ENCODE data around the gene SPRY4. TPM values are rescaled to one million over a fixed set of nuclear protein-coding genes. Genes with fewer than 3 reads are reported as not detected.
A peak's percentile ranks its signal among the peaks of the same experiment; 100 is the strongest.

The SPRY4 gene
- total RNA-seq, 1 donor from 2014 or later, result 15.6 TPM

DNA sequence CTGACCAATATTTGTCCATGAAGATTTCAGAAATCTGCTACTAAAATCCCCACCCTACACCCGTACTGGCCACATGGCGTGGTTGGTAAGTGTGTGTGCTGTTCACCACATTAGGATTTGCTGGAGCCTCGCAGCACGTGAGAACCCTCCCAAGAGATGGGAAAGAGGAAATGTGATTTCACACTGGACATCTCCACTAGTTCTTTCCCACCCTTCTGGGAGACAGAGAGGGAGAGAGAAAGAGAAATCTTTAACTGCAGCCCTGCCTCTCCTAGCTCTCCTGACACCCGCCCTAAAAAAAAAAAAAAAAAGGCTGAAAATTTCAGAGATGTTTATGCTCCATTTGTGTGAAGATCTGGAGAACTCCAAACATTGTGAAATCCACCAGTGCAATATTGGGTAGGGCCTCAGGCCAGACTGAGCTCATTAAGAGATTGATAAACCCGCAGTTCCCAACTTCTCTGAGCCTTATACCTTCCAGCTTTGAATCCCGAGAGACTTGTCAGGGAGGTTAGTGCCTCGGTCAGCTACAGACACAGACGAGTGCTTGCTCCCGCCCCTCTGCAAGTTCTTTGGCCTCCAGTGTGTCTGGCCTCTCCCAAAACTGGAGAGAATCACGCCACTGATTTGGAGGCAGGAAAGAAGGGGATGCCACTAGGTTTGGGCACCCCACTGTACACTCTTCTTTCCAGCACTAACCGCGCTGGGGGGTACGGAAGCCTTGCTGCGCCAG lies 1.9 kb downstream of the SPRY4 start:
- DNase-seq (ENCODE audit: extremely low spot score, unreplicated experiment), result no peak
- Mint-ChIP-seq H3K4me1 (ENCODE audit: unreplicated experiment) (peaks cover 80% of the 10 kb centered on the region), H3K9me3 (ENCODE audit: unreplicated experiment) (no peaks in the 10 kb centered on the region), H3K27me3 (ENCODE audit: unreplicated experiment) (no peaks in the 10 kb centered on the region), H3K27ac (ENCODE audit: unreplicated experiment) (peak overlapping the region; percentile 95), H3K4me3 (ENCODE audit: unreplicated experiment) (peak overlapping the region; percentile 91), H3K36me3 (ENCODE audit: unreplicated experiment) (no peaks in the 10 kb centered on the region)
- TF ChIP-seq, protein P1, sequence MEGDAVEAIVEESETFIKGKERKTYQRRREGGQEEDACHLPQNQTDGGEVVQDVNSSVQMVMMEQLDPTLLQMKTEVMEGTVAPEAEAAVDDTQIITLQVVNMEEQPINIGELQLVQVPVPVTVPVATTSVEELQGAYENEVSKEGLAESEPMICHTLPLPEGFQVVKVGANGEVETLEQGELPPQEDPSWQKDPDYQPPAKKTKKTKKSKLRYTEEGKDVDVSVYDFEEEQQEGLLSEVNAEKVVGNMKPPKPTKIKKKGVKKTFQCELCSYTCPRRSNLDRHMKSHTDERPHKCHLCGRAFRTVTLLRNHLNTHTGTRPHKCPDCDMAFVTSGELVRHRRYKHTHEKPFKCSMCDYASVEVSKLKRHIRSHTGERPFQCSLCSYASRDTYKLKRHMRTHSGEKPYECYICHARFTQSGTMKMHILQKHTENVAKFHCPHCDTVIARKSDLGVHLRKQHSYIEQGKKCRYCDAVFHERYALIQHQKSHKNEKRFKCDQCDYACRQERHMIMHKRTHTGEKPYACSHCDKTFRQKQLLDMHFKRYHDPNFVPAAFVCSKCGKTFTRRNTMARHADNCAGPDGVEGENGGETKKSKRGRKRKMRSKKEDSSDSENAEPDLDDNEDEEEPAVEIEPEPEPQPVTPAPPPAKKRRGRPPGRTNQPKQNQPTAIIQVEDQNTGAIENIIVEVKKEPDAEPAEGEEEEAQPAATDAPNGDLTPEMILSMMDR (IDR thresholded peaks at IDR 0.05), result no peak

DNA sequence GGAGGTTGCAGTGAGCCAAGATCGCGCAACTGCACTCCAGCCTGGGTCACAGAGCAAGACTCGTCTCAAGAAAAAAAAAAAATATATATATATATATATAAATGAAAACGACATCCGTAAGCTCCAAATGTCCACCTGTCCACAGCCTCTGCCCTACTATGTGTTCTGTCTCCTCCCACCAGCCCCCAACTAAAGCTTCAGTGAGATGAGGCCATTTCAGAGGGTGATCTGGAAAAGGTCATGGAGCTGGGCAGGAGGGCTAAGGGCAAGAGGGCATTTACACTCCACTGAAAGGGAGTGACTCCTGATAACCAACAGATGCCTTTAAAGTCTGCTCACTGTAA lies 2.4 kb downstream of the SPRY4 start:
- Mint-ChIP-seq H3K9me3 (ENCODE audit: unreplicated experiment) (no peaks in the 10 kb centered on the region), H3K27ac (ENCODE audit: unreplicated experiment) (peak overlapping the region; percentile 95), H3K4me3 (ENCODE audit: unreplicated experiment) (peak overlapping the region; percentile 91), H3K4me1 (ENCODE audit: unreplicated experiment) (peaks cover 77% of the 10 kb centered on the region), H3K36me3 (ENCODE audit: unreplicated experiment) (no peaks in the 10 kb centered on the region), H3K27me3 (ENCODE audit: unreplicated experiment) (no peaks in the 10 kb centered on the region)
- TF ChIP-seq, protein P1 (IDR thresholded peaks at IDR 0.05), result no peak
- no peak for DNase-seq (ENCODE audit: extremely low spot score, unreplicated experiment)

DNA sequence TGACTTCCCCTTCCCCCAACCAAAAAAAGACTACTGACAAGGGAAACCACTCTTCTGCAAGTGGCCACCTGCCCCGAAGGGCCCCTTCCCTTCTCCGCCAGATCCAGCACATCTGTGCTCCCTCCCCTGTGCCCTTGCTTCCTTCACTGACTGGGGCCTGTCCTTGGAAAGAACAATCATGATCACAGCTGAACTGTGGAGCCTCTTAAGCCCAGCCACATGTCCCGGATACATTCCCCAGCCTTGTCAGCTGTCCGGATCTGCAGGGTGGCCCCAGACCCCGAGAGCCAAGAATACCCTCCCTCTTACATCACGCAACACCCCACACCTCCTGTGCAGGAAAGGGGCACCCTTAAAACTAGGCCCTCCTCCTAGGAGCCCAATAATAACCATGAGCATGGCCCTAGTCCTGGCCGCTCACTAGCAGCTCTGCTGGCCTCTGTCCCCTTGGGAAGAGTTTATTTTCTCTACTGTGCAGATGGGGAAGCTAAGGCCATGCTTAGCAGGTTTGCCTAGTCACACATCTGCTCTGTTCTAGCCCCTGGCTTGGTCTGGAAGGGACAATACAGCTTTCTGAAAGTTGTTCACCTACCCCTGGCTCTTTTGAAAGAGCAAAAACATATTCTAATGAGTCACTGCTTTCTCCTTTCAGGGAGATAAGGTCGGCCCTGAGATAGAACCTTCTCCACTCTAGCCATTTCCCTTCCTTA lies 3.8 kb downstream of the SPRY4 start:
- Mint-ChIP-seq H3K36me3 (ENCODE audit: unreplicated experiment) (no peaks in the 10 kb centered on the region), H3K4me1 (ENCODE audit: unreplicated experiment) (peaks cover 76% of the 10 kb centered on the region), H3K27ac (ENCODE audit: unreplicated experiment) (peak overlapping the region; percentile 3), H3K27me3 (ENCODE audit: unreplicated experiment) (no peaks in the 10 kb centered on the region), H3K4me3 (ENCODE audit: unreplicated experiment) (peak overlapping the region; percentile 56), H3K9me3 (ENCODE audit: unreplicated experiment) (no peaks in the 10 kb centered on the region)
- TF ChIP-seq, protein P1 (IDR thresholded peaks at IDR 0.05), result no peak
- DNase-seq (ENCODE audit: extremely low spot score, unreplicated experiment), result no peak

DNA sequence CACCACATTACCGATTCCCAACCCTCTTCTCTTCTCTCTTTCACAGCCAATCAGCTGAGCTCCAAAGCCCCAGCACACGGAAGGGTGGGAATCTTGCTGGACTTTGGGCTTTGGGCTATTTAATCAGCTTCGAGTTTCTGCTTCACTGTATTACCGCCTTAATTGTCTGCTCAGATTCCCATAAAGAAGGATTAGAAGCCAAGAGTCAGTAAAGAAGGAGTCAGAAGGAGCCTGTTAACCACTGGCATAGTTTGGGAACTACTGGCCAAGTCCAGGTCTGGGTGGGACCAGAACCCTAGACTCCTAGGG lies 4.4 kb downstream of the SPRY4 start:
- TF ChIP-seq, protein P1 (IDR thresholded peaks at IDR 0.05), result no peak
- Mint-ChIP-seq H3K4me1 (ENCODE audit: unreplicated experiment) (peaks cover 76% of the 10 kb centered on the region), H3K9me3 (ENCODE audit: unreplicated experiment) (no peaks in the 10 kb centered on the region), H3K27me3 (ENCODE audit: unreplicated experiment) (no peaks in the 10 kb centered on the region), H3K36me3 (ENCODE audit: unreplicated experiment) (no peaks in the 10 kb centered on the region), H3K4me3 (ENCODE audit: unreplicated experiment) (peak overlapping the region; percentile 56), H3K27ac (ENCODE audit: unreplicated experiment) (peak overlapping the region; percentile 17)
- no peak for DNase-seq (ENCODE audit: extremely low spot score, unreplicated experiment)

DNA sequence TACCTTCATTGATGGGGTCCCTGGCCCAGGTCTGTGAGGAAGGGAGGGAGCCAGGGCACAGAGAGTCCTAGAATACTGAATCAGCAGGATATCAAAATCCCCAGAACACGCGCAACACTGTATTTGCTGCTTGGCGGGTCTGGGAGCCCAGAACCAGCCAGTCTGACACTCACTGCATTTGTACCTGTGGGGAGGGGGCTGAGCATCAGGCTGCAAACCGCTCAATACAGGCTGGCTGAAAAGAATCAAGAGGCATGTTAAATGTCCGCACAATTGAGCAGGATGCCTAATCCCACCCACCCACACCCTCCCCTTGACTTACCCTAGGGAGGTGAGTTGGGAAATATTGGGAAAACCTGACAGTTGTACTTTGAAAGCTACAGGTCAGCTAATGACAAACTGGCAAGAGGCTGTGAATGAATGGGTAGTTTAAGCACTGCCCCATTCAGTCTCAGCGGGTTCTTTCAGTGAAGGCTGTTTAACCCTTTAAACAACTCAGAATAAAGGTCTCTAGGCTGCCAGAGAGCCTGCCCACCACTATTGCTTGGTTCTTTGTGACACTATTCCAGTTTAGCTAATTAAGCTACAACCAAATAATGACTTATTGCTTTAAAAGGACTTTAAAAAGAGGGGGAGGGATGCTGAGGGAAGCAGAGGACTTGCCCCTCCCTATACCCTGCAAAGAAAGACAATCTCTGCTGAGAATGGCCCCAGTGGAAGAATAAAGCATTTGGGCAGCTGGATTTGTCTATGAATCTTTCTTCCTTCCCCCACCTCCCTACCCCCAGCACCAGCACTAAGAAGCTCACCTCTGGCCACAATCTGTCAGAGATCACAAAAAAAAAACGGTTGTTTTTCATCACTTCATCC lies 5.0 kb downstream of the SPRY4 start:
- no peak for DNase-seq (ENCODE audit: extremely low spot score, unreplicated experiment)
- peak overlapping the region; percentile 56 for H3K4me3 Mint-ChIP-seq (ENCODE audit: unreplicated experiment)
- H3K9me3 Mint-ChIP-seq (ENCODE audit: unreplicated experiment), result no peaks in the 10 kb centered on the region
- H3K36me3 Mint-ChIP-seq (ENCODE audit: unreplicated experiment), result no peaks in the 10 kb centered on the region
- H3K27ac Mint-ChIP-seq (ENCODE audit: unreplicated experiment), result peak overlapping the region; percentile 68
- peaks cover 73% of the 10 kb centered on the region for H3K4me1 Mint-ChIP-seq (ENCODE audit: unreplicated experiment)
- no peaks in the 10 kb centered on the region for H3K27me3 Mint-ChIP-seq (ENCODE audit: unreplicated experiment)
- TF ChIP-seq, protein P1 (IDR thresholded peaks at IDR 0.05), result no peak
